Activated CD4-positive, alpha-beta T cell treated with anti-CD3 and anti-CD28 coated beads, Interleukin-2, amount 50 U/mL, for 48 hours (primary cell): ENCODE data around the gene CDH13.

Source experiments
- DNase-seq, 2 experiments: peaks; one replicate each; pipeline ENCODE4 v3.0.0-alpha.2; 2020

The CDH13 gene

DNA sequence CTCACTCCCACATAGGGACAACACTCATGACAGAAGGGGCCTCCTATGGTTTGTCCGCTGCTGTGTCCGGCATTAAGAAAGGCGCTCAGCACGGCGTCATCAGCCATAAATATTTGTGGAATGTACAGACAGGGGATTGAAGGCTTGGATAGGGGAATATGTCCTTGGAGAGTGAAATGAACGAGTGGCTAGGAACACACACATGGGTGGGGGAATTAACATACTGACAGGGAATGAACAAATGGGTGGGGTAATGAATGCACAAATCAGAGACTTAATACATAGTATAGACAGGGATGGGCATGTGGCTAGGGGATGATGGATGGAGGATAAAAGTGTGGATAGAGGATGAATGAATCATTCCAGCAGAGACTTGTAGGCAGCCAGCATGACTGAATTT lies 1027.0 kb downstream of the CDH13 start:
- DNase-seq, result no peak

DNA sequence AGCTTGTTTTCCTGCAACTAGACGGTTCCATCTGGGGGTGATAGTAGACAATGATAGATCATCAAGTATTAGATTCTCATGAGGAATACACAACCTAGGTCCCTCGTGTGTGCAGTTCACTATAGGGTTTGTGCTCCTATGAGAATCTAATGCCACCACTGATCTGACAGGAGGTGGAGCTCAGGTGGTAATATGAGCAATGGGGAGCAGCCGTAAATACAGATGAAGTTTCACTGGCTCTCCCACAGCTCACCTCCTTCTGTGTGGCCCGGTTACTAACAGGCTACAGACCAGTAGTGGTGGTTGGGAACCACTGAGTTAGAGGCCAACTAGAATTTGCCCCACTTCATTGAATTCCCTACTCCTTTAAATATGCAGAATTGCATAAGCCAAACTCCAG lies 1033.5 kb downstream of the CDH13 start:
- DNase-seq, result no peak

GRCh38 chr16:83661656-83662055 lies 1034.9 kb downstream of the CDH13 start:
- DNase-seq, result no peak

- DNase-seq, result no peak
These were observed 1039.7 kb downstream of the CDH13 start for GRCh38 chr16:83666449-83666848.

- DNase-seq, result no peak
These were observed 1042.7 kb downstream of the CDH13 start for GRCh38 chr16:83669456-83669855.

DNA sequence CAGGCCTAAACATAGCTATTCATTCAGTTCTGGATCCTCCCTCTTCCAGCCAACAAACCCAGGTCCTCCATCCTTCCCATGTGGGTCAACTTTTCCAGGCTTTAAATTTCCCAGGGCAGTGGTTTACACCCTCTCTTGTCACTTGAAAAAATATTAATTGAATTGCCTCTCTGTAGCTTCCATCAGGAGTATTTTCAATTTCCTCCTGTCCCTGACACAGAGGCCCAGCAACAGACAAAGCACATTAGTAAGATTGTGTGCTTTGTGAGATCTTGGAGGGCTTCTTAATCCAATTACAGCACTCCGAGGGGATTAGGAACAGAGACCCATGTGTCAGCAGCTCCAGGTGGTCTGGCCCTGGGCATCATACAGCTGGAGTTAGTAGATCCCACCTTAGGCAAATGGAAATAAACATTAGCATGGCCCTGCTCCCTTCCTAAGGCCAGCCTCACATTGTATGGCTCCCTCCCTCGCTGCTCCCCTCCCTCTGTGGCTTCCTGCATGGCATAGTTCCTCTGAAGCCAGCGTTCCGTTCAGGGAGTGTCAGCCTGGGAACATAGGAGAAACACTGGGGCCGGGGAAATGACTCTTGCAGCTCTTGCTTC lies 1048.3 kb downstream of the CDH13 start:
- no peak for DNase-seq

GRCh38 chr16:83676086-83676485 lies 1049.3 kb downstream of the CDH13 start:
- no peak for DNase-seq

GRCh38 chr16:83680980-83681379 lies 1054.2 kb downstream of the CDH13 start:
- DNase-seq, result no peak

GRCh38 chr16:83681381-83681956 lies 1054.7 kb downstream of the CDH13 start:
- no peak for DNase-seq

DNA sequence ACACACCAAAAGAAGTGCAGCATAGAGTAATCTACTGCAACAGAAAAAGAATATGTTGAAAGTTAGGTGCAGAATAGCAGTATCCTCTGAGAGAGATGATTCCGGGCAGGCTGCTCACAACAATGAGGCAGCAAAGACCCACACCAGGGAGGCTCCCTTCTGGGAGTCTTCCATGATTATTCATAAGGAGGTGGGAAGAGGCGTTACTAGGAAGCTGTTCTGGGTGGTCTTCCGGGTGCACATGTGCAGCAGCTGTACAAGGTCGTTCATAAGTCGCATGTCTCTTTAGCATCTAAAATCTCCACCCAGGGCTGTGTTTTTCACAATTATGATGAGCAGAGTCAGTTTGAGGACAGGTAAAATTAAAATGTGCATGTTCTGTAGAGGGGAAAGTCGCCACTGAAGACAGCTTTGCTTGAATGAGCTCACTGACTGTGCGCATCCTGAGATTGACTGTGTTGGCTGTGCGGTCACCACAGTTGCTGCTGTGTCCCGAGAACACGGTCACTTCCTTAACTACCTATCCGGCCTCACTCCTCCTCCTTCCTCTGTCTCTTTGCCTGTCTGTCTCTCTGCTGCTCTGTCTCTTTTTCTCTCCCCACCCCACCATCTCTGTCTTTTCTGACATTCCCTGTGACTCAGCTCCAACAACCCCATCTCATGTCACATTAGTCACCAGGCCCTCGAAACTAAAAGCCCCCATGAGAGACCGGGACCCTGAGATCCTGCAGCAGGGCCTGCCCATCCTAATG lies 1055.5 kb downstream of the CDH13 start:
- DNase-seq, result no peak

DNA sequence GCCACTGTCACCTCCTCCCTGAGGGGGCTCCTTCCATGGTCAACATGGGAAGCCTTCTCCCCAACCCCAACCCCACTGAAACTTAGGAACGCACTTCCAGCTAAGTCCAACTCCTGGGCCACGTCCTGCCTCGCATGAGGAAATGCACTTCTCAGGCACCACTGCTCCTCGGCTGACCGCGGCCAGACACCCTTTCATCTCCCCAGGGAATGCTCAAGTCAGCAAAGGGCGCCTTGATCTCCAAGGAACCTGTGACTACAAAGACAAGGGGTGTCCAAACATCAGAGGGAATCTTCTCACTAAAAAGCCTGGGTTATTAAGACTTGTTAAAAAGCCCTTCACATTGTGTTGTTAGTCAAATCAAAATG lies 1056.1 kb downstream of the CDH13 start:
- DNase-seq, result no peak

DNA sequence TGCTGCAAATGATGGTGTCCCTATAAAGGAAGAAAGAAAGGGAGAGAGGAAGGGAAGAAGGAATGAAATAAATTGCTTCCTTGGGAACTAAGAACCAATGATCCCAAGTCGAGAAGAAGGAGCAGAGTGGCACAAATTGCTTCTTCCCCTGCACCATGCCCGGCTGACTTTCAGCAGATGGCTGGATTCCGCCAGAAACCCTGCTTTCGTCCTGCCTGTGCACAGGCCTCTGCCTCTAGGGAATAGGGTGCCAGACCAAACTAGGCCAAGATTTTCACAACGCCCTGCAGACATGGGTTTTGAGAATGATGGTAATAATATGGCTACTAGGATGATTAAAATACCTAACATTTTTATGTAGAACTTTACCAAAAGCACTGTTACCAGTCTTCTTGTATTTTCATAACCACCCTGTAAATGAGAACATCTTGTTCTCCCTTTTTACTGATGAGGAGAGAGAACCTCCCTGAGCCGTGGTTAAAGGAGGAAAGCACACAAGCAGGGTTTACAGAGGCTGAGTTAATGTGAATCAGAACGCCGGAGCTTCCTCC lies 1058.9 kb downstream of the CDH13 start:
- no peak for DNase-seq

DNA sequence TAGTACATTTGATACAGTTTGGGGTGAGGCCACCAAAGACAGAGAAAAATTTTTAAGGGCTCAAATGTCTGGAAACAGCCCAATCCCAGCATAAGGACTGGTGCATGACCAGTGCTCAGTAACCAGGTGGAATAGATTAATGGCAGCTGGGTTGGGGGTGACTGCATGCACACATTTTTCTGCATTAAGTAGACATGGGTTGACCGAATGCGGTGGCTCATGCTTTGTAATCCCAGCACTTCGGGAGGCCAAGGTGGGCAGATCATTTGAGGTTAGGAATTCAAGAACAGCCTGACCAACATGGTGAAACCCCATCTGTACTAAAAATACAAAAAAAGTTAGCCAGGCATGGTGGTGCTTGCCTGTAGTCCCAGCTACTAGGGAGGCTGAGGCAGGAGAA lies 1060.0 kb downstream of the CDH13 start:
- no peak for DNase-seq

GRCh38 chr16:83689385-83689831 lies 1062.6 kb downstream of the CDH13 start:
- DNase-seq, result no peak

DNA sequence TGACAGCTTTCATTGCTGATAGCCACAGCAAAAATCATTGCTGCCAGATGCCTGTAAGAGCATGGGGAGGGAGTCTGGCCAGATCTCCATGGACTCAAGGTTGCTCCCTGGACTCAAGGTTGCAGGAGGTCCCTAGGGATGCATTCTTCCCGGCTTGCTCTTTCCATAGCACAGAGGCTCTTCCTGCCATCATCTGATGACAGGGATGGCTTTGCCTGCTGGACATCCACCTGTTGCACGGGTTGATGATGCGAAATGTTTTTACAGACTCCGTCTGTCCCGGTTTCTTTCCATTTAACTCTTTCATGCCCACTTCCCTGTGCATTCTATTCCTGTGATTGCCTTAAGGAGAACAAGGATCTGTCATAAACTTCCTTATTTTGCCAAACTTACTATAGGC lies 1065.5 kb downstream of the CDH13 start:
- no peak for DNase-seq

- no peak for DNase-seq
These were observed 1072.2 kb downstream of the CDH13 start for GRCh38 chr16:83698964-83699363.

GRCh38 chr16:83699817-83700216 lies 1073.0 kb downstream of the CDH13 start:
- no peak for DNase-seq

DNA sequence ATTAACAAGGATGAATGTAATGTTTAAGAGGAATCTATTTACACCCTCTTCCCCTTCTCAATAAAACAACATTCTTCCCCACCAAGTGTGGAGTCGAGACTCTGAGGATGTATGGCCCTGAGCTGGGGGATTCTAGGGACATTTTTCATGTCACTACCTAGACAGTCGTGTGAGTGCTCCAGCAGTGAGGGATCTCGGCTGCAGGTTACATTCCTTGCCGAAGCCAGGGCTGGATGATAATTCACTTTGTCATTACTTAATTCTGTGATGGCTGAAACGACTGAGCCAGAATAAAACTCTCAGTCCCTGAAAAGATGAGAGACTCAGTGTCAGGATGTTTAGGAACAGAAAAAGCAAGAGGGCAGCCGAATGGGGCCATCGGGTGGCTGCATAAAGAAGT lies 1074.1 kb downstream of the CDH13 start:
- no peak for DNase-seq

GRCh38 chr16:83701494-83701893 lies 1074.7 kb downstream of the CDH13 start:
- DNase-seq, result peak; percentile 22 to 29

GRCh38 chr16:83704656-83705055 lies 1077.9 kb downstream of the CDH13 start:
- DNase-seq, result no peak

DNA sequence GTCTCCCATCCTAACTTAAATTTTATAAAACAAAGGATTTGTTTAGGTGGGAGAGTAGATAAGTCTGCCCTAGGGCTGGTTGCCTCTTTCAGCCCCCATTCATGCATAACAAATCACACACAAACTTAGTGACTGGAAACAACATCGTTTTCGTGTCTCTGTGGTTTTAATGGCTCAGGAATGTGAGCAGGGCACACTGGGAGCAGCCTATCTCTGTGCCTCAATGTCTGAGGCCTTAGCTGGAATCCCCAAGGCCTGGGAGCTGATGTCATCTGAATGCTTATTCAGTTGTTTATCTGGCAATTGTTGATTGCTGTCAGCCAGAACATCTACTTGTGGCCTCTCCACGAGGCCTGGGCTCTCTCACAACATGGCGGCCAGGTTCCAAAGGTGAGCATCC lies 1079.1 kb downstream of the CDH13 start:
- no peak for DNase-seq

- no peak for DNase-seq
These were observed 1079.6 kb downstream of the CDH13 start for GRCh38 chr16:83706394-83706793.

DNA sequence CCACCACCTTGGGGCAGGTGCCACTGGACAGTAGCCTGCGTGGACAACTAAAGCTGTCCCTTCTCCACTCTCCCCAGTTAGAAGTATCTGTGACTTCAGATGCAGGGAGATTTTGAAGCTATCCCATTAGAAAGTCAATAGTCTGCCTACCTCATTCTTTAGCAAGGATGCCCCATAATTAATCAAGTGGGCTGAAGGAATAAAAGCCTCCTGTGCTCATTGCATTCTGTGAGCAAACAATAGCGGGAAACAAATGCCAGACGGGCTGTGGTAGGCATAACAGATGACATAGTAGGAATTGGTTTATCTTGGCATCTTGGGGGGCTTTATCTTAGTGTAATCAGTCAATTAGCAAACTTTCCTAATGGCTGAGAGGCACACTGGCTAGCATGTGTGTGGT lies 1084.3 kb downstream of the CDH13 start:
- DNase-seq, result no peak

DNA sequence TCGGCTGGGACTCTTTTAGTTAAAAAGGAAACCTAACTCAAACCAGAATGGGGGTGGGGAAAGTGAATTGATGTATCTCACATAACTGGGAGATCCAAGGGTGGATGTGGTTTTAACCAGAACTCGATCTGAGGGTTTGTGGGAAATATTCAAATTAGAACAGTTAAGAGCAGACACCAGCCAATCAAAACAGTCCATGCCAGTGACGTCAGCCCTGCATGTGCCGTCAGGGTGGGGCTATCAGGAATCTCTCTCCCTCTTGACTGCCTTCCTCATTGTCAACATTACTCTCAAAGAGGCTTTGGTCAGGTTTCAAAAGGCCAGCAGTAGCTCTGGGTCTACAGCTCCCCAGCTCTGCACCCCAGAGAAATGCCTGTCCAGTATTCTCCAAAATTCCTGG lies 1086.8 kb downstream of the CDH13 start:
- DNase-seq, result no peak
